Neural cell (in vitro differentiated cells): ENCODE data around the gene RAB5A. TPM values are rescaled to one million over a fixed set of nuclear protein-coding genes. Genes with fewer than 3 reads are reported as not detected.
"Not testable (repeated sequence)": the region's sequence is repeated elsewhere in the genome, so short reads cannot be mapped to it uniquely, and the experiment has no call there.

Experiments used
- H2AFZ ChIP-seq: fragments of 200-600, 300-800 bp; sonication (generic), shearing (Covaris generic); 2 replicates; pipeline ENCODE4 v1.6.0; 2014; ENCODE audit warnings: low read depth, mild to moderate bottlenecking, antibody characterized with exemption, low read length, moderate library complexity
- H3F3A ChIP-seq: fragments of 200-600 bp; shearing (Covaris generic); 2 replicates; pipeline ENCODE4 v1.6.1; 2016; ENCODE audit warnings: mild to moderate bottlenecking, moderate library complexity, mixed read lengths, antibody characterized with exemption, low read length; ENCODE audit not compliant: insufficient read depth, poor library complexity, severe bottlenecking
- H3K27ac ChIP-seq: fragments of 200-600, 300-800 bp; sonication (generic), shearing (Covaris generic); 2 replicates; pipeline ENCODE4 v1.5.1; 2014; ENCODE audit warnings: mild to moderate bottlenecking, low read length, moderate library complexity
- H3K27me3 ChIP-seq: fragments of 300-800, 200-600 bp; sonication (generic), shearing (Covaris generic); 2 replicates; pipeline ENCODE4 v1.6.0; 2014; ENCODE audit warnings: mild to moderate bottlenecking, low read depth, low read length, moderate library complexity; ENCODE audit not compliant: insufficient read depth
- H3K36me3 ChIP-seq: fragments of 300-800, 200-600 bp; sonication (generic), shearing (Covaris generic); 2 replicates; pipeline ENCODE4 v1.5.1; 2014; ENCODE audit warnings: mild to moderate bottlenecking, antibody characterized with exemption, low read length, moderate library complexity; ENCODE audit not compliant: insufficient read depth
- H3K4me2 ChIP-seq: fragments of 300-800, 200-600 bp; sonication (generic), shearing (Covaris generic); 2 replicates; pipeline ENCODE4 v1.6.0; 2014; ENCODE audit warnings: mild to moderate bottlenecking, low read length
- H3K4me3 ChIP-seq: fragments of 300-800, 200-600 bp; sonication (generic), shearing (Covaris generic); 2 replicates; pipeline ENCODE4 v1.5.1; 2014; ENCODE audit warnings: mild to moderate bottlenecking, low read length, moderate library complexity
- H3K79me2 ChIP-seq: fragments of 200-600 bp; shearing (Covaris generic); replicated peaks from 2 replicates; pipeline ENCODE4 v1.6.0; 2014; ENCODE audit warnings: mild to moderate bottlenecking, low read length, moderate library complexity; ENCODE audit not compliant: insufficient read depth
- H3K9ac ChIP-seq: fragments of 300-800, 200-600 bp; sonication (generic), shearing (Covaris generic); 2 replicates; pipeline ENCODE4 v1.6.1; 2016; ENCODE audit warnings: mild to moderate bottlenecking, low read length, mixed read lengths
- H3K9me2 ChIP-seq: fragments of 200-600 bp; shearing (Covaris generic); 2 replicates; pipeline ENCODE4 v1.6.1; 2016; ENCODE audit warnings: mild to moderate bottlenecking, low read length, mixed read lengths; ENCODE audit not compliant: insufficient read depth
- H3K9me3 ChIP-seq: fragments of 200-600, 300-800 bp; sonication (generic), shearing (Covaris generic); 2 replicates; pipeline ENCODE4 v1.6.1; 2016; ENCODE audit warnings: mild to moderate bottlenecking, mixed run types, low read length, moderate library complexity, mixed read lengths
- H4K20me1 ChIP-seq: fragments of 200-600 bp; shearing (Covaris generic); 2 replicates; pipeline ENCODE4 v1.6.1; 2016; ENCODE audit warnings: mild to moderate bottlenecking, mixed run types; ENCODE audit not compliant: insufficient read depth
- EP300 ChIP-seq: fragments of 450-650 bp; conservative IDR thresholded peaks from 2 replicates; pipeline ENCODE4 v1.6.1; 2014; ENCODE audit warnings: antibody characterized with exemption, mild to moderate bottlenecking, moderate library complexity; ENCODE audit not compliant: poor library complexity, severe bottlenecking
- EZH2 ChIP-seq: fragments of 200-600, 300-800 bp; shearing (Covaris generic), sonication (generic); IDR thresholded peaks from 2 replicates; pipeline ENCODE4 v1.6.1; 2014; ENCODE audit warnings: antibody characterized with exemption, low read length, borderline replicate concordance, mild to moderate bottlenecking; ENCODE audit not compliant: insufficient read depth, poor library complexity, severe bottlenecking
- MXI1 ChIP-seq: fragments of 450-650 bp; conservative IDR thresholded peaks from 2 replicates; pipeline ENCODE4 v1.6.1; 2014; ENCODE audit warnings: antibody characterized with exemption, mild to moderate bottlenecking; ENCODE audit not compliant: poor library complexity, severe bottlenecking
- POLR2AphosphoS5 ChIP-seq: IDR thresholded peaks from 2 replicates; pipeline ENCODE4 v1.6.1; 2012
- RAD21 ChIP-seq: fragments of 450-650 bp; conservative IDR thresholded peaks from 2 replicates; pipeline ENCODE4 v1.6.1; 2014; ENCODE audit warnings: antibody characterized with exemption, mild to moderate bottlenecking, moderate library complexity
- SMC3 ChIP-seq: fragments of 450-650 bp; conservative IDR thresholded peaks from 2 replicates; pipeline ENCODE4 v1.6.1; 2014; ENCODE audit warnings: antibody characterized with exemption, mild to moderate bottlenecking, moderate library complexity; ENCODE audit not compliant: poor library complexity
- TAF1 ChIP-seq: IDR thresholded peaks from 2 replicates; pipeline ENCODE4 v1.6.1; 2012; ENCODE audit warnings: low read depth
- polyA plus RNA-seq: library from polyadenylated mRNA; depleted of rRNA; stranded (reverse); fragments of >200 nt; gene quantifications from 2 replicates; pipeline ENCODE4 v1.2.3, GENCODE V29; 2014
- TF ChIP-seq, protein P1 (sequence below): IDR thresholded peaks from 2 replicates; pipeline ENCODE4 v1.6.1; 2012; ENCODE audit warnings: borderline replicate concordance
- TF ChIP-seq, protein P2 (sequence below): fragments of 450-650 bp; IDR thresholded peaks from 2 replicates; pipeline ENCODE4 v1.5.1; 2014; ENCODE audit warnings: antibody characterized with exemption, mild to moderate bottlenecking, moderate library complexity; ENCODE audit not compliant: poor library complexity, severe bottlenecking

RAB5A gene
- polyA plus RNA-seq, 1 donor from 2014 or later = 47.2 TPM

DNA sequence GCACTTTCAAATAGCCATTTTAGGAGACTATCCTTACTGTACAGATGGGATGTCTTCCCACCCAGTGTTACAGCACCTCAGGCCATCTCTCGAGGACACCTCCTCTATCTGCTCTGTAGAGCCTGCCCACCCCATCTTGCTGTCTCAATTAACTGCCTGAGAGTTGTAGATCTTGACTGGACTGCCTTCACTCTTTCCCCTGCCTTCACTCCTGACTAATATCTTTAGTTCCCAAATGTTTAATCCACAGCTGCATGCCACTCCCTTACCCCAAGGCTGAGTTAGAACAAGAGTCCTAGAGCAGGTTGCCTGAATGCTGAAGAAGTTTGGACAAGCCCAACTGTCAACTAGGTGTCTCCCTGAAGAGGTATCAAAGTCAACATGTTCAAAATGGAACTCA is 66.5 kb downstream of the RAB5A start:
- Histone ChIP-seq H3K27ac (no peak overlapping the region), H3K9me3 (no peaks in the 10 kb centered on the region), H3K79me2 (no peaks in the 10 kb centered on the region), H3K4me3 (no peak overlapping the region), H3K36me3 (no peaks in the 10 kb centered on the region), H2AFZ (no peak overlapping the region), H3K27me3 (no peaks in the 10 kb centered on the region), H3K4me2 (no peak overlapping the region), H3F3A (no peaks in the 10 kb centered on the region), H4K20me1 (no peaks in the 10 kb centered on the region), H3K9ac (no peak overlapping the region), H3K9me2 (no peaks in the 10 kb centered on the region)
- no peak for TF ChIP-seq RAD21
- TF ChIP-seq, protein P1, sequence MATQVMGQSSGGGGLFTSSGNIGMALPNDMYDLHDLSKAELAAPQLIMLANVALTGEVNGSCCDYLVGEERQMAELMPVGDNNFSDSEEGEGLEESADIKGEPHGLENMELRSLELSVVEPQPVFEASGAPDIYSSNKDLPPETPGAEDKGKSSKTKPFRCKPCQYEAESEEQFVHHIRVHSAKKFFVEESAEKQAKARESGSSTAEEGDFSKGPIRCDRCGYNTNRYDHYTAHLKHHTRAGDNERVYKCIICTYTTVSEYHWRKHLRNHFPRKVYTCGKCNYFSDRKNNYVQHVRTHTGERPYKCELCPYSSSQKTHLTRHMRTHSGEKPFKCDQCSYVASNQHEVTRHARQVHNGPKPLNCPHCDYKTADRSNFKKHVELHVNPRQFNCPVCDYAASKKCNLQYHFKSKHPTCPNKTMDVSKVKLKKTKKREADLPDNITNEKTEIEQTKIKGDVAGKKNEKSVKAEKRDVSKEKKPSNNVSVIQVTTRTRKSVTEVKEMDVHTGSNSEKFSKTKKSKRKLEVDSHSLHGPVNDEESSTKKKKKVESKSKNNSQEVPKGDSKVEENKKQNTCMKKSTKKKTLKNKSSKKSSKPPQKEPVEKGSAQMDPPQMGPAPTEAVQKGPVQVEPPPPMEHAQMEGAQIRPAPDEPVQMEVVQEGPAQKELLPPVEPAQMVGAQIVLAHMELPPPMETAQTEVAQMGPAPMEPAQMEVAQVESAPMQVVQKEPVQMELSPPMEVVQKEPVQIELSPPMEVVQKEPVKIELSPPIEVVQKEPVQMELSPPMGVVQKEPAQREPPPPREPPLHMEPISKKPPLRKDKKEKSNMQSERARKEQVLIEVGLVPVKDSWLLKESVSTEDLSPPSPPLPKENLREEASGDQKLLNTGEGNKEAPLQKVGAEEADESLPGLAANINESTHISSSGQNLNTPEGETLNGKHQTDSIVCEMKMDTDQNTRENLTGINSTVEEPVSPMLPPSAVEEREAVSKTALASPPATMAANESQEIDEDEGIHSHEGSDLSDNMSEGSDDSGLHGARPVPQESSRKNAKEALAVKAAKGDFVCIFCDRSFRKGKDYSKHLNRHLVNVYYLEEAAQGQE = no peak
- no peak for TF ChIP-seq POLR2AphosphoS5
- no peak for TF ChIP-seq MXI1
- TF ChIP-seq, protein P2, sequence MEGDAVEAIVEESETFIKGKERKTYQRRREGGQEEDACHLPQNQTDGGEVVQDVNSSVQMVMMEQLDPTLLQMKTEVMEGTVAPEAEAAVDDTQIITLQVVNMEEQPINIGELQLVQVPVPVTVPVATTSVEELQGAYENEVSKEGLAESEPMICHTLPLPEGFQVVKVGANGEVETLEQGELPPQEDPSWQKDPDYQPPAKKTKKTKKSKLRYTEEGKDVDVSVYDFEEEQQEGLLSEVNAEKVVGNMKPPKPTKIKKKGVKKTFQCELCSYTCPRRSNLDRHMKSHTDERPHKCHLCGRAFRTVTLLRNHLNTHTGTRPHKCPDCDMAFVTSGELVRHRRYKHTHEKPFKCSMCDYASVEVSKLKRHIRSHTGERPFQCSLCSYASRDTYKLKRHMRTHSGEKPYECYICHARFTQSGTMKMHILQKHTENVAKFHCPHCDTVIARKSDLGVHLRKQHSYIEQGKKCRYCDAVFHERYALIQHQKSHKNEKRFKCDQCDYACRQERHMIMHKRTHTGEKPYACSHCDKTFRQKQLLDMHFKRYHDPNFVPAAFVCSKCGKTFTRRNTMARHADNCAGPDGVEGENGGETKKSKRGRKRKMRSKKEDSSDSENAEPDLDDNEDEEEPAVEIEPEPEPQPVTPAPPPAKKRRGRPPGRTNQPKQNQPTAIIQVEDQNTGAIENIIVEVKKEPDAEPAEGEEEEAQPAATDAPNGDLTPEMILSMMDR = no peak
- TF ChIP-seq SMC3 = no peak
- TF ChIP-seq EP300 = no peak
- TF ChIP-seq EZH2 = no peak
- no peak for TF ChIP-seq TAF1

DNA sequence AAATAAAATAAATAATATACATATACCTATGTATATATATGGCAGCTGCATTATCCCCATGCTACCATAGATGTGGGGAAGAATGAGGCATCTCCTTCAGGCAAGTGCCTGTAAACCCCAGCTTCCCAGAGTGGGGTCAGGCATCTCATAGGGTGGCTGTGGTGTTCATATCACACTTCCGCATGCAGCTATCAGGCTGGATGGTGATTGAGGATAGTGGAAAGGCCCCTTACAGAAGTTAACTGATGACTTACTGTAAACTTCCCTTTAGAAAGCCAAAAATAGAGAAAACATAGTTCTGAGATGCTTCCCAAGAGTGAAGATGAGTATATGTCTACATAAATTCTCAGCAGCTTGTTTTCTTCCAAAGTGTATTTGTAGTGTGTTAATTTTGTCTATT is 68.6 kb downstream of the RAB5A start:
- no peak for TF ChIP-seq EP300
- TF ChIP-seq EZH2 = no peak
- TF ChIP-seq, protein P1 = no peak
- no peak for TF ChIP-seq MXI1
- no peak for TF ChIP-seq TAF1
- Histone ChIP-seq H3K9ac (no peak overlapping the region), H3K4me2 (no peak overlapping the region), H4K20me1 (no peaks in the 10 kb centered on the region), H3K9me3 (no peaks in the 10 kb centered on the region), H2AFZ (no peak overlapping the region), H3K27me3 (no peaks in the 10 kb centered on the region), H3K36me3 (no peaks in the 10 kb centered on the region), H3K4me3 (no peak overlapping the region), H3F3A (no peaks in the 10 kb centered on the region), H3K9me2 (no peaks in the 10 kb centered on the region), H3K79me2 (no peaks in the 10 kb centered on the region), H3K27ac (no peak overlapping the region)

DNA sequence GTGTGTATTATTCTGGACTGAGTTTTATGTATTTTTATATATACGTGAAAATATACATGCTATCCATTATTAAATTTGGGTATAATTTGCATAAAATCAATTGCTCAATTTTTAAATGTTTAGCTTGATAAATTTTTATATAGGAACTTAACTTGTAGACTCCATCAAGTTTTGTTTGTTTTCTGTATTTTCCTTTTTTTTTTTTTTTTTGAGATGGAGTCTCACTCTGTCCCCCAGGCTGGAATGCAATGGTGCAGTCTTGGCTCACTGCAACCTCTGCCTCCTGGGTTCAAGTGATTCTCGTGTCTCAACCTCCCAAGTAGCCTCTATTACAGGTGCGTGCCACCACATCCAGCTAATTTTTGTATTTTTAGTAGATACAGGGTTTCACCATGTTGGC is 69.2 kb downstream of the RAB5A start:
- not testable (repeated sequence) for H3K27ac ChIP-seq, H3K4me2 ChIP-seq, H2AFZ ChIP-seq, H3K79me2 ChIP-seq, H3K9me2 ChIP-seq, H3K9me3 ChIP-seq, H3K9ac ChIP-seq, H4K20me1 ChIP-seq, H3K27me3 ChIP-seq, H3K4me3 ChIP-seq, H3F3A ChIP-seq, H3K36me3 ChIP-seq
